Gastroesophageal sphincter (tissue), 3 donors: ENCODE results near the gene LIPE.

Experiments used
- CTCF ChIP-seq, 4 experiments: fragments of 200-600 bp in 2 of 4; fragments of 450-650 bp in 2 of 4; sonication (generic) in 1 of 4; IDR thresholded peaks; one replicate each; pipeline ENCODE4 v1.5.1; 2017 to 2019; ENCODE audit warnings: antibody characterized with exemption in 4 of 4, mild to moderate bottlenecking in 2 of 4, moderate library complexity in 2 of 4
- POLR2A ChIP-seq, 2 donors: fragments of 450-650 bp; IDR thresholded peaks; one replicate each; pipeline ENCODE4 v1.6.1; 2017; ENCODE audit warnings: antibody characterized with exemption in 2 of 2, mild to moderate bottlenecking in 2 of 2, moderate library complexity in 1 of 2
- POLR2AphosphoS5 ChIP-seq: sonication (generic); formaldehyde crosslinking; IDR thresholded peaks from one replicate; pipeline ENCODE4 v1.6.1; 2017; ENCODE audit warnings: antibody characterized with exemption

- TF ChIP-seq CTCF (IDR thresholded peaks at IDR 0.05) (no peak), POLR2A (IDR thresholded peaks at IDR 0.05) (no peak), POLR2AphosphoS5 (no peak)
These were observed 32.7 kb upstream of the LIPE start for GRCh38 chr19:42459926-42460325.
